Measurements from ENCODE around the gene MARCHF6.
"Not testable (repeated sequence)": the region's sequence is repeated elsewhere in the genome, so short reads cannot be mapped to it uniquely, and the experiment has no call there.

Gene MARCHF6

DNA sequence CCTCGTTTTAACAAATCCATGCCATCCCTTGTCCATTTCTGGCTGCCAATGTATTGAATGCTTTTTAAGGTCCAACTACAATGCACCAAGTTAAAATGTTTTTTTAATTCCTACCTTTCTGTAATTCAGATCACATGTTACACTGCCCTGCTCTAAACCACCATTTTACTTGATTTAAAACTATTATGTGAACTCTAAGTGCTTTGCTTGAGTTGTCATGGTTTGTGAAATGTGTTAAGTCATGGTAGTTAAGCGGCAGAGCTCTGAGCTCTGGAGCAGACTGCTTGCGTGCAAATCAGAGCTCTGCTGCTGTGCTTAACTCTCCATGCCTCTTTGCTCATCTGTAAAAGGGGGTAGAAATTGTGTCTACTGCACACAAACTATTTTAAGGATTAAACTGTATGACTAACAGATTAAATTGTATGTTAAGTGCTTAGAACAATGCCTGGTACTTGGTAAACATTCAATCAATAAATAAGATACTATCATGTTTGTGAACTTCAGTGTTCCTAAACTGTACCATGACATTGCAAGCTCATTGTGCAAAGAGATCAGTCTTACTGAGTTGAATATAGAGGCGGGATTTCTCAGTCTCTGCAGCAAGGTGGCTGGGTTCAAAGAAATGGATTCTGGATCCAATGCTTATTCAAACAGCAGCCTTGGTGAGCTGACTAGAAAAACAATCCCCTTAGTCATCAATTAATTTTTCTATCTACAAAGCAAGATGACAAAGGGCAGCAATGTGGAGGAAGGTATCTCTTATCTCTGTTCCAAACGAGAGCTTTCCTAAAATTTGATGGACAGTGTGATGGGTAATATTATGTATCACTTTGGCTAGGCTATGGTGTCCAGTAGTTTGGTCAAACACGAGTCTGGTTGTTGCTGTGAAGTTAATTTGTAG is 29.7 kb upstream of the MARCHF6 start:
- no peak overlapping the region for H3K4me3 ChIP-seq (ENCODE audit: low read depth, low read length)

GRCh38 chr5:10324518-10325370 is 28.8 kb upstream of the MARCHF6 start:
- no peak overlapping the region for H3K4me3 ChIP-seq (ENCODE audit: low read depth, low read length)

DNA sequence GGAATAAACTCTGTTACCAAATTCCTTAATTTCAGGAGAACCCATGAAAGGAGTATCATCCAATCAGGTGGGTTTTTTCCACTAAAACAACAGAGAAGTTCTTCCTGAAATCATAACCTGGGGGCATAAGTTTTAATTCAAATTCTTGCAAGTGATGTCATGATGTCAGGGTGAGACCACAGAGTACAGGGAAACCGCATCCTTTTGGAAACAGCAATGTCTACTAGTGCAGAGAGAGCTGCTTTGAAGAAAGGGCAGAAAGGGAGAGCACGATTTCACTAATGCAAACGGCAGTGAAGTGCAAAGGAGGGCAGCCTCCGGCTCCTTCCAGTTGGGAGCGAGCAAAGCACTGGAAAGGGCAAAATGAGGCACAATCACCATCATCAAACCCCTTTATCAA is 25.2 kb upstream of the MARCHF6 start:
- H3K4me3 ChIP-seq (ENCODE audit: low read depth, low read length), result no peak overlapping the region

DNA sequence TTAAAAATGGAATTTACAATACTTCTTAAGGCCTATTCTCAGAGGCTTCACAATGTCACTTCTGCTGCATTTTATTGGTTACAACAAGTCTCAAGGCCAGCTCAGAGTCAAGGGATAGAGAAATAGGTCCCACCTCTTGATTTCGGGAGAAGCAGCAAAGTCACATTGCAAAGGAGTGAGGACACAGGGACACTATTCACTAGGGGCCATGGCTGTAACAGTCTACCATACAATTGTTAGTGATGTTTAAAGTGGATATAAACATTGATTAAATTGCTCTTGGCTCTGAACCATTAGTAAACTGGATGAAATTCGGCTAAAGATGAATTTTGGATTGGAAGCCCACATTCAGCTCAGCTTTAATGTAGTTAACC is 24.1 kb upstream of the MARCHF6 start:
- H3K4me3 ChIP-seq (ENCODE audit: low read depth, low read length), result no peak overlapping the region

GRCh38 chr5:10329820-10330481 is 23.5 kb upstream of the MARCHF6 start:
- no peak overlapping the region for H3K4me3 ChIP-seq (ENCODE audit: low read depth, low read length)

GRCh38 chr5:10330511-10331230 is 22.8 kb upstream of the MARCHF6 start:
- H3K4me3 ChIP-seq (ENCODE audit: low read depth, low read length), result no peak overlapping the region

- H3K4me3 ChIP-seq (ENCODE audit: low read depth, low read length), result no peak overlapping the region
Measured at GRCh38 chr5:10331341-10331796, 22.1 kb upstream of the MARCHF6 start.

- H3K4me3 ChIP-seq (ENCODE audit: low read depth, low read length), result no peak overlapping the region
Measured at GRCh38 chr5:10332301-10332700, 21.2 kb upstream of the MARCHF6 start.

DNA sequence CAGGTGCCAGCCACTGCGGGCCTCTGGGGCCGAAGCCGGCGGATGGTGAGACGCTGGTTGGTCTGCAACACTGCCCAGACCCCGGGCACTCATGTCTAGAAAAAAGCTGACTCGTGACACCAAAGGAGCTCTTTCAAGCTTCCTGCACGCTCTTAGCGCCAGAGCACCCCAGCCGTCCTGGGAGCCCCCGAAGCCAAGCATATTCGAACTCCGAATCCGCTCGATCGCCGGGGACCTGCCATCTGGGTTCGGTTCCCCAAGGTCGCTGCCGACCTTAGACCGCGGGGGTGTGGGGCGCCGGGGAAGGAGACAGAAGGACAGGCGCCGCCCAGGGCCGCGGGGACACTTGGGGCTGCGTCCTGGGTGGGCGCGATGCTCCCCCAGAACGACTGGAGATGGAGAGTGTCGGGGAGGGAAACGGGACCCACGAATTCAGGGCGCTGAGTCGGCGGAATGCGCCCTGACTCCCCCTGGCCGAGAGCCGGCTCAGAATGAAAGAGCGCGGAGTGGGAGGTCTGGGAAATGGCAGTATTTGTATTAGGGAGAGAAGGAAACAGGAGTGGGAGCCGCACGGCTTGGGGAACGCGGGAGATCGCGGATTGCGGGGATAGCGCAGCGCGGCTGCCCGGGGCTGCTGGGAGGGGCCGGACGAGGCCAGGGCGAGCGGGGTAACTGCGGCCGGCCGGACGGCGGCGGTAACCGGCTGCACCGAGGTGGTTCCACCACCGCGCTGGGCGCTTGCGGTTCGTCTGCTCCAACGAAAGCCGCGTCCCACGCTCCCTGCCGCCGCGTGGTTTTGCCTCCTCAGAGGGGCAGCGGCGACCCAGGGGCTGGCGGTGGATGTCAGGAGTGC is 20.1 kb upstream of the MARCHF6 start:
- peak overlapping the region; percentile 72 for H3K4me3 ChIP-seq (ENCODE audit: low read depth, low read length)

DNA sequence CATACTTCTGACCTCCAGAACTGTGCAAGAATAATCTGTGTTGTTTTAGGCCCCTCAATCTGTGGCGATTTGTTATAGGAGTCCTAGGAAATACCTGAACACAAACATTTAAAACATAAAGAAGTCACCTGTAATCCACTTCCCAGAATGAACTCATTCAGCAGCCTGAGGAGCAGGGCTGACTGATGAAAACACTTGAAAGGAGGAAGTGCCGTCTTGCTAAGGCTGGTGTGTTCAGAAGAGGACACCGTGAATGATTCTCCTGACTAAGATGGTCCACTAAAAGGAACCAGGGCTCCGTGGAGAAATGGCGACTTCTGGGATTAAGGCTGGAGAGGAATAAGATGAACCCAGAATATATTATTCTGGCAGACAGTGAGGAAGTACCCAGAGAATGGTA is 18.7 kb upstream of the MARCHF6 start:
- H3K4me3 ChIP-seq (ENCODE audit: low read depth, low read length), result no peak overlapping the region

- no peak overlapping the region for H3K4me3 ChIP-seq (ENCODE audit: low read depth, low read length)
Measured at GRCh38 chr5:10335711-10336470, 17.6 kb upstream of the MARCHF6 start.

DNA sequence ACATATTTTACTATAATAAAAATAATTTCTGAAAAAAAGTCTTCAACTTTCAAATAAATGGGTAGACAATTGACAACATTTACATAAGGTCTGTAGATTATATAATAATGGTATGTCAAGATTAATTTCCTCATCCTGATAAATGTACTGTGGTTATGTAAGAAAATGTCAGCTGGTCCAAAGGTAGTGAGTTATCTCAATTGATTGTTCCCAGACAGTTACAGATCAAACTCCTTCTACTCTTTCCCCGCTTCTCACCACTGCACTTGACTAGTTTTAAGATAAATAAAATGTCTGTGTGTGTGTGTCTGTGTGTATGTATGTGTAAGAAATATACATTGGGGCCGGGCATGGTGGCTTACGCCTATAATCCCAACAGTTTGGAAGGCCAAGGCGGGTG is 16.4 kb upstream of the MARCHF6 start:
- no peak overlapping the region for H3K4me3 ChIP-seq (ENCODE audit: low read depth, low read length)

DNA sequence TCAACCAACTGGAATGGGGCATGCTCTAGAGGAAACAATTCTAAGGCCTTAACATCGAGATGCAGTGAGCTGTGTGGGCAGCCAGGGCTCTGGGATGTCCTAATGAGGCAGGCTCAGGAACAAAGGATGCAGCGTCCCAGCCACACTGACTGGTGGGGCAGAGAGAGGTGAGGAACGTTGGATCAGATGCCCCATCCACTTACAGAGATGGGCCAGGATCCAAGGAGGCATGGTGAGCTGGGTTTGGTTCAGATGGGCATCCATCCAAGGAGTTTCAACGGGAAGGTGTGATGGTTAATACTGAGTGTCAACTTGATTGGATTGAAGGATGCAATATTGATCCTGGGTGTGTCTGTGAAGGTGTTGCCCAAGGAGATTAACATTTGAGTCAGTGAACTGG is 15.5 kb upstream of the MARCHF6 start:
- H3K4me3 ChIP-seq (ENCODE audit: low read depth, low read length), result no peak overlapping the region

DNA sequence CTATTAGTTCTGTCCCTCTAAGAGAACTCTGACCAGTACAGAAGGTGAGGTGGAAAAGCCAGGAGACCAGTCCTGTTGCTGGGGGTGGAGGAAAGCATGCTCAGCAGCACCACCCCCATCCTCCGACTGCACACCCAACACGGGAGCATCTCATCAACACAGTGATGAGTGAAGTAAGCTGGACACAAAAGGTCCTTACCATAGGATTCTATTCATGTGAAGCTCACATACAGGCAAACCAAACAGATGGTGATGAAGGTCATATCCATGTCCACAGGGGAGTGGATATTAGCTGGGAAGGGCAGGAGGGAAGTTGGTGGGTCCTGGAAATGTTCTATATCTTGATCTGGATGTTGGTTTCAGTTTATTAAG is 14.8 kb upstream of the MARCHF6 start:
- H3K4me3 ChIP-seq (ENCODE audit: low read depth, low read length), result no peak overlapping the region

- H3K4me3 ChIP-seq (ENCODE audit: low read depth, low read length), result no peak overlapping the region
Measured at GRCh38 chr5:10339058-10339811, 14.3 kb upstream of the MARCHF6 start.

- H3K4me3 ChIP-seq (ENCODE audit: low read depth, low read length), result no peak overlapping the region
Measured at GRCh38 chr5:10339958-10340357, 13.5 kb upstream of the MARCHF6 start.

- no peak overlapping the region for H3K4me3 ChIP-seq (ENCODE audit: low read depth, low read length)
Measured at GRCh38 chr5:10343486-10343885, 10.0 kb upstream of the MARCHF6 start.

- H3K4me3 ChIP-seq (ENCODE audit: low read depth, low read length), result not testable (repeated sequence)
Measured at GRCh38 chr5:10344461-10345106, 8.9 kb upstream of the MARCHF6 start.

Data from iPS-11a (cell line).